ENCODE measurements around the gene SPECC1L. TPM values are rescaled to one million over a fixed set of nuclear protein-coding genes. Genes with fewer than 3 reads are reported as not detected.

Gene SPECC1L
- total RNA-seq, 1 donor from 2014 or later: 37.2 TPM

GRCh38 chr22:24386937-24387471, 116.4 kb downstream of the SPECC1L start:
- H3K27ac Mint-ChIP-seq: no peak overlapping the region
- H3K4me3 Mint-ChIP-seq: no peak overlapping the region
- DNase-seq: no peak
- peaks cover 18% of the 10 kb centered on the region for H3K36me3 Mint-ChIP-seq (ENCODE audit: low read depth)
- intact Hi-C loops (cut with micrococcal nuclease): no loop called here
- H3K27me3 Mint-ChIP-seq: no peaks in the 10 kb centered on the region
- no peaks in the 10 kb centered on the region for H3K9me3 Mint-ChIP-seq
- peaks cover 14% of the 10 kb centered on the region for H3K4me1 Mint-ChIP-seq

- Mint-ChIP-seq H3K27me3 (no peaks in the 10 kb centered on the region), H3K36me3 (ENCODE audit: low read depth) (peaks cover 19% of the 10 kb centered on the region), H3K4me3 (no peak overlapping the region), H3K4me1 (peaks cover 22% of the 10 kb centered on the region), H3K27ac (no peak overlapping the region), H3K9me3 (no peaks in the 10 kb centered on the region)
- intact Hi-C loops (cut with micrococcal nuclease): no loop called here
- no peak for DNase-seq
These were observed 119.0 kb downstream of the SPECC1L start for GRCh38 chr22:24389680-24390079.

- Mint-ChIP-seq H3K27ac (no peak overlapping the region), H3K4me1 (peaks cover 22% of the 10 kb centered on the region), H3K4me3 (no peak overlapping the region), H3K27me3 (no peaks in the 10 kb centered on the region), H3K36me3 (ENCODE audit: low read depth) (peaks cover 20% of the 10 kb centered on the region), H3K9me3 (no peaks in the 10 kb centered on the region)
- intact Hi-C loops (cut with micrococcal nuclease): no loop called here
- no peak for DNase-seq
These were observed 119.5 kb downstream of the SPECC1L start for GRCh38 chr22:24390156-24390555.

- H3K4me1 Mint-ChIP-seq: peaks cover 23% of the 10 kb centered on the region
- H3K4me3 Mint-ChIP-seq: no peak overlapping the region
- no peak overlapping the region for H3K27ac Mint-ChIP-seq
- H3K9me3 Mint-ChIP-seq: no peaks in the 10 kb centered on the region
- no peaks in the 10 kb centered on the region for H3K27me3 Mint-ChIP-seq
- intact Hi-C loops (cut with micrococcal nuclease): no loop called here
- DNase-seq: no peak
- peaks cover 22% of the 10 kb centered on the region for H3K36me3 Mint-ChIP-seq (ENCODE audit: low read depth)
These were observed 119.9 kb downstream of the SPECC1L start for GRCh38 chr22:24390576-24390975.

- no peak overlapping the region for H3K27ac Mint-ChIP-seq
These were observed 121.2 kb downstream of the SPECC1L start for GRCh38 chr22:24391836-24392217.

GRCh38 chr22:24392218-24392931, 121.7 kb downstream of the SPECC1L start:
- Mint-ChIP-seq H3K27me3 (no peaks in the 10 kb centered on the region), H3K27ac (no peak overlapping the region), H3K9me3 (no peaks in the 10 kb centered on the region), H3K4me3 (peak overlapping the region; percentile 34), H3K36me3 (ENCODE audit: low read depth) (peaks cover 25% of the 10 kb centered on the region), H3K4me1 (peaks cover 23% of the 10 kb centered on the region)
- intact Hi-C loops (cut with micrococcal nuclease): no loop called here
- no peak for DNase-seq

More at GRCh38 chr22:24391836-24392217, 121.2 kb downstream of the SPECC1L start:
- H3K4me3 Mint-ChIP-seq: peak overlapping the region; percentile 34
- peaks cover 23% of the 10 kb centered on the region for H3K4me1 Mint-ChIP-seq
- peaks cover 28% of the 10 kb centered on the region for H3K36me3 Mint-ChIP-seq (ENCODE audit: low read depth)
- no peak for DNase-seq
- H3K9me3 Mint-ChIP-seq: no peaks in the 10 kb centered on the region
- H3K27me3 Mint-ChIP-seq: no peaks in the 10 kb centered on the region
- intact Hi-C loops (cut with micrococcal nuclease): no loop called here

- Mint-ChIP-seq H3K27me3 (no peaks in the 10 kb centered on the region), H3K36me3 (ENCODE audit: low read depth) (peaks cover 29% of the 10 kb centered on the region), H3K27ac (no peak overlapping the region), H3K4me1 (peaks cover 29% of the 10 kb centered on the region), H3K9me3 (no peaks in the 10 kb centered on the region), H3K4me3 (no peak overlapping the region)
- intact Hi-C loops (cut with micrococcal nuclease): no loop called here
- DNase-seq: no peak
These were observed 122.5 kb downstream of the SPECC1L start for GRCh38 chr22:24393012-24393559.

GRCh38 chr22:24393848-24394247, 123.2 kb downstream of the SPECC1L start:
- no peaks in the 10 kb centered on the region for H3K27me3 Mint-ChIP-seq
- DNase-seq: no peak
- H3K36me3 Mint-ChIP-seq (ENCODE audit: low read depth): peaks cover 31% of the 10 kb centered on the region
- no peak overlapping the region for H3K4me3 Mint-ChIP-seq
- H3K9me3 Mint-ChIP-seq: no peaks in the 10 kb centered on the region
- H3K4me1 Mint-ChIP-seq: peaks cover 35% of the 10 kb centered on the region
- intact Hi-C loops (cut with micrococcal nuclease): no loop called here
- no peak overlapping the region for H3K27ac Mint-ChIP-seq

- intact Hi-C loops (cut with micrococcal nuclease): no loop called here
- H3K4me3 Mint-ChIP-seq: no peak overlapping the region
- H3K9me3 Mint-ChIP-seq: no peaks in the 10 kb centered on the region
- no peaks in the 10 kb centered on the region for H3K27me3 Mint-ChIP-seq
- DNase-seq: no peak
- H3K36me3 Mint-ChIP-seq (ENCODE audit: low read depth): peaks cover 32% of the 10 kb centered on the region
- H3K27ac Mint-ChIP-seq: no peak overlapping the region
- peaks cover 36% of the 10 kb centered on the region for H3K4me1 Mint-ChIP-seq
These were observed 123.6 kb downstream of the SPECC1L start for GRCh38 chr22:24394254-24394653.

GRCh38 chr22:24398409-24398808, 127.8 kb downstream of the SPECC1L start:
- Mint-ChIP-seq H3K27ac (peak overlapping the region; percentile 74), H3K27me3 (no peaks in the 10 kb centered on the region), H3K4me1 (peaks cover 44% of the 10 kb centered on the region), H3K9me3 (no peaks in the 10 kb centered on the region), H3K4me3 (no peak overlapping the region), H3K36me3 (ENCODE audit: low read depth) (peaks cover 40% of the 10 kb centered on the region)
- DNase-seq: peak; percentile 56
- intact Hi-C loops (cut with micrococcal nuclease): no loop called here

GRCh38 chr22:24400034-24400725, 129.5 kb downstream of the SPECC1L start:
- Mint-ChIP-seq H3K4me3 (peak overlapping the region; percentile 54), H3K36me3 (ENCODE audit: low read depth) (peaks cover 45% of the 10 kb centered on the region), H3K4me1 (peaks cover 42% of the 10 kb centered on the region)

GRCh38 chr22:24400726-24401596, 130.3 kb downstream of the SPECC1L start:
- no peaks in the 10 kb centered on the region for H3K27me3 Mint-ChIP-seq
- intact Hi-C loops (cut with micrococcal nuclease): loop anchor here (2.0 to 5.0 kb wide), 2 partner anchors 34 to 74 kb away; no protein-coding TSS in a partner anchor
- H3K9me3 Mint-ChIP-seq: no peaks in the 10 kb centered on the region
- peak; percentile 61 for DNase-seq
- H3K4me3 Mint-ChIP-seq: peak overlapping the region; percentile 54
- H3K4me1 Mint-ChIP-seq: peaks cover 41% of the 10 kb centered on the region
- peak overlapping the region; percentile 84 for H3K27ac Mint-ChIP-seq
- peaks cover 41% of the 10 kb centered on the region for H3K36me3 Mint-ChIP-seq (ENCODE audit: low read depth)

More at GRCh38 chr22:24400034-24400725, 129.5 kb downstream of the SPECC1L start:
- no peak for DNase-seq
- peak overlapping the region; percentile 84 for H3K27ac Mint-ChIP-seq
- no peaks in the 10 kb centered on the region for H3K27me3 Mint-ChIP-seq
- intact Hi-C loops (cut with micrococcal nuclease): loop anchor here (2.0 to 5.0 kb wide), 2 partner anchors 35 to 73 kb away; no protein-coding TSS in a partner anchor
- no peaks in the 10 kb centered on the region for H3K9me3 Mint-ChIP-seq

GRCh38 chr22:24401931-24402367, 131.3 kb downstream of the SPECC1L start:
- no peaks in the 10 kb centered on the region for H3K27me3 Mint-ChIP-seq
- peaks cover 46% of the 10 kb centered on the region for H3K4me1 Mint-ChIP-seq
- peak overlapping the region; percentile 84 for H3K27ac Mint-ChIP-seq
- DNase-seq: no peak
- intact Hi-C loops (cut with micrococcal nuclease): loop anchor here (2.0 to 5.0 kb wide), 2 partner anchors 33 to 75 kb away; no protein-coding TSS in a partner anchor
- no peaks in the 10 kb centered on the region for H3K9me3 Mint-ChIP-seq
- peaks cover 37% of the 10 kb centered on the region for H3K36me3 Mint-ChIP-seq (ENCODE audit: low read depth)
- H3K4me3 Mint-ChIP-seq: no peak overlapping the region

All from activated CD4-positive, alpha-beta T cell treated with anti-CD3 and anti-CD28 coated beads, Interleukin-2, amount 10 ng/mL, durations not matched to agents 24 days and 14 days (primary cell).